K562 (cell line): ENCODE measurements around the gene IPO8. TPM values are rescaled to one million over a fixed set of nuclear protein-coding genes. Genes with fewer than 3 reads are reported as not detected.
"Not testable (repeated sequence)": the region's sequence is repeated elsewhere in the genome, so short reads cannot be mapped to it uniquely, and the experiment has no call there.

ENCODE experiments used
- ATAC-seq: fragments of 200-7000 bp; cut with Tn5 transposase; 3 replicates; pipeline ENCODE4 v1.9.1; 2020; ENCODE audit warnings: moderate library complexity
- BruUV-seq: library from RNA; stranded (reverse); fragments of 400-500 nt; replicated peaks from 2 replicates; lab custom pipeline; 2021; lab: Mats Ljungman, UMichigan
- CTCF ChIA-PET: fragments of 300-600 bp; formaldehyde crosslinking; extraction: SDS; loops from one replicate; lab custom pipeline; 2021; ENCODE audit warnings: low intra/inter-chr PET ratio; lab: Yijun Ruan, JAX
- POLR2A ChIA-PET: fragments of 300-600, 350-650 bp; sonication (Branson Sonifier 250); formaldehyde crosslinking; extraction: SDS; loops from one replicate; lab custom pipeline; 2021; ENCODE audit warnings: antibody characterized with exemption, inconsistent platforms; lab: Yijun Ruan, JAX
- DNase-seq, 4 experiments: peaks; one replicate each; pipeline versions ENCODE4 v3.0.0 to v3.0.0-alpha.2; 2011 to 2018; ENCODE audit warnings: low spot score in 3 of 4, mixed read lengths in 3 of 4; ENCODE audit errors: extremely low read depth in 1 of 4
- FAIRE-seq: peaks from 2 replicates; lab custom pipeline; 2011; peaks lifted over from hg19 to GRCh38; lab: Jason Lieb, UNC
- H2AFZ ChIP-seq: 2 replicates; pipeline ENCODE4 v1.6.0; 2011; ENCODE audit warnings: low read depth, low read length, control low read depth, inconsistent platforms
- H3K27ac ChIP-seq: fragments of 200-600 bp; 3 replicates; pipeline ENCODE4 v1.8.0; 2011; ENCODE audit warnings: low read depth, mild to moderate bottlenecking, control low read depth, inconsistent platforms, low read length, moderate library complexity, mixed read lengths; ENCODE audit errors: extremely low read depth
- H3K27me3 ChIP-seq, 2 experiments: fragments of 300-600 bp in 1 of 2; 2 replicates in 1 of 2; 3 replicates in 1 of 2; pipeline versions ENCODE4 v1.6.0 to v1.8.0; 2011; ENCODE audit warnings: inconsistent platforms in 2 of 2, low read length in 2 of 2, mild to moderate bottlenecking in 1 of 2, mixed read lengths in 1 of 2, moderate library complexity in 1 of 2; ENCODE audit not compliant: control insufficient read depth in 2 of 2, insufficient read depth in 2 of 2
- H3K36me3 ChIP-seq: fragments of 300-600 bp; 3 replicates; pipeline ENCODE4 v1.8.0; 2011; ENCODE audit warnings: mild to moderate bottlenecking, low read length, inconsistent platforms; ENCODE audit not compliant: control insufficient read depth, insufficient read depth
- H3K4me1 ChIP-seq, 2 experiments: fragments of 200-600 bp in 1 of 2; replicated peaks in 1 of 2; 2 replicates in 1 of 2; 3 replicates in 1 of 2; pipeline versions ENCODE4 v1.5.1 to v1.8.0; 2011; ENCODE audit warnings: inconsistent platforms in 2 of 2, low read length in 2 of 2, mild to moderate bottlenecking in 1 of 2, mixed read lengths in 1 of 2, moderate library complexity in 1 of 2; ENCODE audit not compliant: control insufficient read depth in 2 of 2, insufficient read depth in 2 of 2
- H3K4me2 ChIP-seq: 2 replicates; pipeline ENCODE4 v1.6.1; 2011; ENCODE audit warnings: low read length, control low read depth, inconsistent platforms, mixed read lengths; ENCODE audit not compliant: insufficient read depth
- H3K4me3 ChIP-seq: fragments of 200-600 bp; sonication (generic), shearing (Covaris generic); 2 replicates; pipeline ENCODE4 v1.5.1; 2016; ENCODE audit warnings: control low read depth, inconsistent platforms
- H3K79me2 ChIP-seq: fragments of 200-600 bp; 3 replicates; pipeline ENCODE4 v1.8.0; 2011; ENCODE audit warnings: low read length, inconsistent platforms; ENCODE audit not compliant: control insufficient read depth, insufficient read depth
- H3K9ac ChIP-seq, 2 experiments: 2 replicates each; pipeline versions ENCODE4 v1.6.0 to v1.6.1; 2011; ENCODE audit warnings: low read depth in 2 of 2, low read length in 2 of 2, control low read depth in 1 of 2, inconsistent platforms in 1 of 2, mild to moderate bottlenecking in 1 of 2, mixed read lengths in 1 of 2; ENCODE audit not compliant: insufficient read depth in 1 of 2
- H3K9me1 ChIP-seq: one replicate; pipeline ENCODE4 v1.6.0; 2011; ENCODE audit warnings: inconsistent platforms, mild to moderate bottlenecking, low read length, moderate library complexity; ENCODE audit not compliant: control insufficient read depth, insufficient read depth
- H3K9me3 ChIP-seq: replicated peaks from 2 replicates; pipeline ENCODE4 v1.5.1; 2011; ENCODE audit warnings: low read depth, low read length, inconsistent platforms; ENCODE audit not compliant: control insufficient read depth, insufficient read depth
- H4K20me1 ChIP-seq: replicated peaks from 2 replicates; pipeline ENCODE4 v1.6.1; 2011; ENCODE audit warnings: low read length, inconsistent platforms, mixed read lengths; ENCODE audit not compliant: control insufficient read depth, insufficient read depth
- RFX1 ChIP-seq: fragments of 450-650 bp; IDR thresholded peaks from 2 replicates; pipeline ENCODE4 v1.6.1; 2016; ENCODE audit warnings: mild to moderate bottlenecking, moderate library complexity
- STAG1 ChIP-seq: sonication (generic); formaldehyde crosslinking; IDR thresholded peaks from 2 replicates; pipeline ENCODE4 v1.5.0; 2020; ENCODE audit warnings: missing genetic modification reagents, borderline replicate concordance
- ZNF146 ChIP-seq: IDR thresholded peaks from one replicate; pipeline ENCODE4 v1.6.1; 2018; ENCODE audit warnings: missing compliant biosample characterization; ENCODE audit not compliant: unreplicated experiment
- WGBS: fragments of 100-300 bp; shearing (Covaris generic); methylation state at CpG from one replicate; pipeline ENCODE4 v1.1.6; 2016; ENCODE audit warnings: low coverage, mixed read lengths; ENCODE audit not compliant: insufficient coverage; ENCODE audit errors: missing lambda C conversion rate; 5-methylcytosine and 5-hydroxymethylcytosine counted together
- in situ Hi-C: fragments of 300-500 bp; cut with MboI; formaldehyde crosslinking; loops from 4 replicates; pipeline ENCODE4 v1.15.0; 2018; ENCODE audit warnings: inconsistent platforms, mixed read lengths
- intact Hi-C: fragments of 100-400 bp; cut with micrococcal nuclease; formaldehyde crosslinking; loops from 2 replicates; pipeline ENCODE4 v1.14.2; 2022
- polyA plus RNA-seq, 8 experiments: library from polyadenylated mRNA; depleted of rRNA in 4 of 8; stranded (reverse) in 5 of 8; unstranded in 3 of 8; fragments of >200 nt; fragmentation: Nextera tagmentation in 2 of 8; fragmentation: Illumina TruSeq in 1 of 8; extraction: Ambion mirVana in 2 of 8; extraction: Trizol in 1 of 8; gene quantifications; 2 replicates each; pipeline versions ENCODE4 v1.2.1 to v1.2.3, GENCODE V29; 2011 to 2014; ENCODE audit warnings: inconsistent platforms in 1 of 8, missing spikeins in 1 of 8
- total RNA-seq, 7 experiments: library from RNA; depleted of rRNA in 6 of 7; stranded (reverse); fragments of >200 nt in 6 of 7; fragmentation: Illumina TruSeq in 2 of 7; extraction: Trizol in 2 of 7; gene quantifications; 2 replicates each; pipeline versions ENCODE4 v1.2.1 to v1.2.3, GENCODE V29; 2011 to 2021; ENCODE audit warnings: low replicate concordance in 1 of 7

The IPO8 gene
- total and polyA plus RNA-seq, 9 of the 15 experiments (the other 6 are each of a cell fraction or from before 2014, with no cell fraction given) = 6.5 to 39.6 (median 24.7) TPM

DNA sequence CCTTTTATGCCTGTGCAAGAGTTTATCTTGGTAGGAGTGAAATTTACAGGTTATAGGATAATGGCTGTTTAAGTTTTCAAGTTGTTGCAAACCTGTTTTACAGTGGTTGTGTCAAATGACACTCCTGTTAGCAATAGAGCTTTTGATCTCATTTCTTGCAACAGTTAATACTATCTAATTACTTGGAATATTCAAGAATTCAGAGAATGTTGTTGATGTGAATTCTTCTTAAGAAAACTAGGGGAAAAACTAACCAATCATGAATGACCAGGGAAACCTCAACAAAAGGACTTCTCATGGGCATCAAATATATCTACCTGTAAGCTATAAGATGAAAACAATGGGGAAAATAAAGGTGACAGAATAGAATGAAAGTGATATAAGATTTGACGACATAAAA, 85.0 kb downstream of the IPO8 start:
- H3K4me3 ChIP-seq = no peak overlapping the region
- no peak overlapping the region for H2AFZ ChIP-seq
- no peak for TF ChIP-seq RFX1
- no peak for TF ChIP-seq STAG1 (CRISPR knock-in tag)
- ATAC-seq (no peak), DNase-seq (no peak), FAIRE-seq (no peak)
- no TSS peak for BruUV-seq
- peaks cover 0 to 3% of the 10 kb centered on the region in 2 experiments; a peak in 2 of 5 replicates for H3K27me3 ChIP-seq
- in situ Hi-C loops = no loop called here
- WGBS = 0% methylated on average over 1 of the region's 1 CpG
- intact Hi-C loops = no loop called here
- no peak overlapping the region for H3K4me2 ChIP-seq
- no peaks in the 10 kb centered on the region for H3K9me3 ChIP-seq
- H3K27ac ChIP-seq = no peak overlapping the region
- no peaks in the 10 kb centered on the region for H4K20me1 ChIP-seq
- no peaks in the 10 kb centered on the region for H3K36me3 ChIP-seq
- POLR2A ChIA-PET = interaction anchor here (0.6 kb wide), 1 partner anchor 94 kb away, joined by 3 read pairs; no protein-coding TSS in a partner anchor
- H3K9ac ChIP-seq = no peak overlapping the region
- no peaks in the 10 kb centered on the region for H3K4me1 ChIP-seq
- H3K79me2 ChIP-seq = no peaks in the 10 kb centered on the region
- CTCF ChIA-PET = no interaction called here
- no peaks in the 10 kb centered on the region for H3K9me1 ChIP-seq

GRCh38 chr12:30609819-30610218, 85.8 kb downstream of the IPO8 start:
- intact Hi-C loops, FAIRE-seq, H3K9ac ChIP-seq, H3K4me2 ChIP-seq, H3K4me1 ChIP-seq, H3K27me3 ChIP-seq, H3K4me3 ChIP-seq, H2AFZ ChIP-seq, in situ Hi-C loops, ATAC-seq, POLR2A ChIA-PET, BruUV-seq, CTCF ChIA-PET, DNase-seq, H4K20me1 ChIP-seq, H3K9me3 ChIP-seq, H3K36me3 ChIP-seq, H3K27ac ChIP-seq, H3K9me1 ChIP-seq, H3K79me2 ChIP-seq: not testable (repeated sequence)
- TF ChIP-seq ZNF146 (CRISPR knock-in tag) = peak; percentile 75
- TF ChIP-seq, all 486 proteins: peak for 1; not testable (repeated sequence) for 485
